Measurements from ENCODE around the gene SHMT2. TPM values are rescaled to one million over a fixed set of nuclear protein-coding genes. Genes with fewer than 3 reads are reported as not detected.

SHMT2 gene
- total RNA-seq, 1 experiment from 2014 or later = 280 TPM

- Histone ChIP-seq H3K27me3 (ENCODE audit: insufficient read depth, low read length) (no peaks in the 10 kb centered on the region), H3K79me2 (ENCODE audit: insufficient read depth, low read length) (no peaks in the 10 kb centered on the region), H3K9me3 (ENCODE audit: control insufficient read depth in 1 of 2, insufficient read depth in 1 of 2, low read depth in 1 of 2, low read length in 2 of 2) (no peaks in the 10 kb centered on the region), H3K9me2 (ENCODE audit: insufficient read depth) (no peaks in the 10 kb centered on the region), H3K36me3 (ENCODE audit: control insufficient read depth in 1 of 2, insufficient read depth in 2 of 2, low read length in 2 of 2) (no peaks in the 10 kb centered on the region), H3K4me2 (ENCODE audit: low read length) (no peak overlapping the region), H3K4me3 (replicated peaks in 1 of 2; ENCODE audit: low read depth in 1 of 2, low read length in 2 of 2) (no peak overlapping the region), H4K20me1 (ENCODE audit: insufficient read depth) (no peaks in the 10 kb centered on the region), H3K27ac (ENCODE audit: low read depth, low read length) (no peak overlapping the region), H3K9ac (ENCODE audit: low read length) (no peak overlapping the region), H3K4me1 (ENCODE audit: control insufficient read depth in 1 of 2, insufficient read depth in 2 of 2, low read length in 2 of 2) (peaks cover 22 to 40% of the 10 kb centered on the region in 2 experiments), H2AFZ (ENCODE audit: low read depth, low read length, poor library complexity, severe bottlenecking) (no peak overlapping the region)
- BruUV-seq (replicated peaks) = no TSS peak
- TF ChIP-seq SRF (IDR thresholded peaks at IDR 0.05; ENCODE audit: low read depth) (no peak), ELF1 (IDR thresholded peaks at IDR 0.05; ENCODE audit: borderline replicate concordance, low read depth) (no peak), SP1 (IDR thresholded peaks at IDR 0.05; ENCODE audit: low read depth) (no peak), EGR1 (IDR thresholded peaks at IDR 0.05; ENCODE audit: low read depth) (no peak), EZH2 (IDR thresholded peaks at IDR 0.05) (no peak), REST (IDR thresholded peaks at IDR 0.05; ENCODE audit: low read depth) (no peak), ZFX (IDR thresholded peaks at IDR 0.05) (no peak), TCF7L2 (IDR thresholded peaks at IDR 0.05; ENCODE audit: borderline replicate concordance, extremely low read depth, insufficient read depth, insufficient read length) (no peak), CBX3 (IDR thresholded peaks at IDR 0.05; ENCODE audit: low read depth) (no peak), CTCF (IDR thresholded peaks at IDR 0.05 in 2 of 3, conservative IDR thresholded peaks at IDR 0.05 in 1 of 3; ENCODE audit: borderline replicate concordance in 1 of 3, insufficient read depth in 1 of 3, low read depth in 2 of 3, low read length in 2 of 3) (no peak), YY1 (IDR thresholded peaks at IDR 0.05; ENCODE audit: extremely low read depth, insufficient replicate concordance, low read depth, low read length) (no peak), MAX (IDR thresholded peaks at IDR 0.05) (no peak), EZH2phosphoT487 (IDR thresholded peaks at IDR 0.05; ENCODE audit: borderline replicate concordance) (no peak), POLR2AphosphoS5 (IDR thresholded peaks at IDR 0.05; ENCODE audit: low read depth, low read length) (no peak), POLR2A (IDR thresholded peaks at IDR 0.05; ENCODE audit: borderline replicate concordance, extremely low read depth, insufficient read depth, insufficient read length) (no peak), FOSL1 (IDR thresholded peaks at IDR 0.05; ENCODE audit: low read depth) (no peak), ZNF274 (IDR thresholded peaks at IDR 0.05; ENCODE audit: low read depth, low read length) (no peak), JUND (IDR thresholded peaks at IDR 0.05) (no peak), SIN3A (IDR thresholded peaks at IDR 0.05; ENCODE audit: low read depth) (no peak)
- RAD21 ChIA-PET (ENCODE audit: low non-redundant PET in 1 of 2, low total read pairs in 2 of 2, uncharacterized antibody in 2 of 2, unreplicated experiment in 2 of 2) = no interaction called here
- POLR2A ChIA-PET = no interaction called here
- intact Hi-C loops (cut with micrococcal nuclease) = loop anchor here (10.0 kb wide), 1 partner anchor 122 kb away; the partner anchor contains the start of gene LRP1
- CTCF ChIA-PET = interaction anchor here (0.8 kb wide), 1 partner anchor 212 kb away, joined by 4 read pairs; the partner anchor contains the start of gene GLI1
- DNase-seq (ENCODE audit: low read depth, low spot score) (no peak), ATAC-seq (no peak)
Measured at GRCh38 chr12:57247041-57247440, 17.5 kb downstream of the SHMT2 start.
